WTC11 (cell line): ENCODE results near the gene OSBP2. TPM values are rescaled to one million over a fixed set of nuclear protein-coding genes. Genes with fewer than 3 reads are reported as not detected.

Experiments used
- ATAC-seq: fragments of 200-7000 bp; cut with Tn5 transposase; 2 replicates; pipeline ENCODE4 v1.10.0; 2021; ENCODE audit warnings: mild to moderate bottlenecking, moderate library complexity
- CTCF ChIA-PET: fragments of 300-600 bp; sonication (Branson Sonifier 250); formaldehyde crosslinking; loops from one replicate; lab custom pipeline; 2021; ENCODE audit warnings: antibody characterized with exemption; lab: Charles Lee
- POLR2A ChIA-PET: fragments of 350-600 bp; sonication (Branson Sonifier 250); formaldehyde crosslinking; loops from one replicate; lab custom pipeline; 2021; ENCODE audit warnings: antibody characterized with exemption; lab: Charles Lee
- DNase-seq: peaks from one replicate; pipeline ENCODE4 v3.0.0; 2021; ENCODE audit warnings: low spot score
- H3K27ac Mint-ChIP-seq: 2 replicates; pipeline ENCODE4 v1.8.0; 2021; ENCODE audit warnings: mixed read lengths
- H3K27me3 Mint-ChIP-seq: 2 replicates; pipeline ENCODE4 v1.8.0; 2021; ENCODE audit warnings: low read depth, mild to moderate bottlenecking, moderate library complexity, mixed read lengths
- H3K36me3 Mint-ChIP-seq: 2 replicates; pipeline ENCODE4 v1.8.0; 2021; ENCODE audit warnings: mixed read lengths
- H3K4me1 Mint-ChIP-seq: 2 replicates; pipeline ENCODE4 v1.8.0; 2022; ENCODE audit warnings: mixed read lengths
- H3K4me3 Mint-ChIP-seq: 2 replicates; pipeline ENCODE4 v1.8.0; 2021; ENCODE audit warnings: mild to moderate bottlenecking, moderate library complexity, mixed read lengths
- H3K9me3 Mint-ChIP-seq: 2 replicates; pipeline ENCODE4 v1.8.0; 2021; ENCODE audit warnings: mixed read lengths
- ATF6 ChIP-seq: sonication (generic); formaldehyde crosslinking; IDR thresholded peaks from 2 replicates; pipeline ENCODE4 v1.8.1; 2023; ENCODE audit warnings: mild to moderate bottlenecking, missing genetic modification reagents
- CDX4 ChIP-seq: fragments of 250-450 bp; sonication (Bioruptor Pico); IDR thresholded peaks from 2 replicates; pipeline ENCODE4 v1.9.0; 2021; ENCODE audit warnings: moderate library complexity, mild to moderate bottlenecking, inconsistent platforms, borderline replicate concordance
- E2F4 ChIP-seq: sonication (generic); formaldehyde crosslinking; IDR thresholded peaks from 2 replicates; pipeline ENCODE4 v1.8.1; 2022; ENCODE audit warnings: low read depth, mild to moderate bottlenecking, moderate library complexity, missing genetic modification reagents, borderline replicate concordance
- EMX1 ChIP-seq: fragments of 250-450 bp; sonication (Bioruptor Pico); IDR thresholded peaks from 2 replicates; pipeline ENCODE4 v1.8.0; 2021; ENCODE audit warnings: mild to moderate bottlenecking
- FOXJ3 ChIP-seq: sonication (generic); formaldehyde crosslinking; IDR thresholded peaks from 2 replicates; pipeline ENCODE4 v1.9.0; 2021; ENCODE audit warnings: missing genetic modification reagents, mild to moderate bottlenecking, borderline replicate concordance
- FOXP4 ChIP-seq: sonication (generic); formaldehyde crosslinking; IDR thresholded peaks from 2 replicates; pipeline ENCODE4 v1.8.0; 2022; ENCODE audit warnings: mild to moderate bottlenecking, missing genetic modification reagents
- GTF2I ChIP-seq: fragments of 250-450 bp; sonication (Bioruptor Pico); conservative IDR thresholded peaks from 2 replicates; pipeline ENCODE4 v1.4.0; 2021; ENCODE audit warnings: mild to moderate bottlenecking
- IRF2 ChIP-seq: sonication (generic); formaldehyde crosslinking; IDR thresholded peaks from 2 replicates; pipeline ENCODE4 v1.8.0; 2022; ENCODE audit warnings: low read depth, missing genetic modification reagents, borderline replicate concordance
- JAZF1 ChIP-seq: fragments of 250-450 bp; sonication (Bioruptor Pico); IDR thresholded peaks from 2 replicates; pipeline ENCODE4 v1.9.0; 2021; ENCODE audit warnings: moderate library complexity, mild to moderate bottlenecking, inconsistent platforms
- NFYB ChIP-seq: sonication (generic); formaldehyde crosslinking; conservative IDR thresholded peaks from 2 replicates; pipeline ENCODE4 v1.8.0; 2022; ENCODE audit warnings: low read depth, missing genetic modification reagents
- NR2C2 ChIP-seq: sonication (generic); formaldehyde crosslinking; IDR thresholded peaks from 2 replicates; pipeline ENCODE4 v1.8.0; 2022; ENCODE audit warnings: mild to moderate bottlenecking, missing genetic modification reagents
- SMAD4 ChIP-seq: sonication (generic); formaldehyde crosslinking; IDR thresholded peaks from 2 replicates; pipeline ENCODE4 v1.8.0; 2022; ENCODE audit warnings: mild to moderate bottlenecking, missing genetic modification reagents
- ZMAT4 ChIP-seq: fragments of 250-450 bp; sonication (Bioruptor Pico); IDR thresholded peaks from 2 replicates; pipeline ENCODE4 v1.9.0; 2021; ENCODE audit warnings: mild to moderate bottlenecking
- ZNF232 ChIP-seq: sonication (generic); formaldehyde crosslinking; IDR thresholded peaks from 2 replicates; pipeline ENCODE4 v1.8.0; 2022; ENCODE audit warnings: mild to moderate bottlenecking, missing genetic modification reagents
- ZNF317 ChIP-seq: sonication (generic); formaldehyde crosslinking; IDR thresholded peaks from 2 replicates; pipeline ENCODE4 v1.8.1; 2023; ENCODE audit warnings: low read depth, mild to moderate bottlenecking, moderate library complexity, missing genetic modification reagents, borderline replicate concordance
- ZNF671 ChIP-seq: fragments of 250-450 bp; sonication (Bioruptor Pico); IDR thresholded peaks from 2 replicates; pipeline ENCODE4 v1.8.0; 2021; ENCODE audit warnings: mild to moderate bottlenecking
- ZSCAN18 ChIP-seq: fragments of 250-450 bp; sonication (Bioruptor Pico); IDR thresholded peaks from 2 replicates; pipeline ENCODE4 v2.1.2; 2022; ENCODE audit warnings: mild to moderate bottlenecking, moderate library complexity
- total RNA-seq: library from RNA; stranded (reverse); gene quantifications from 3 replicates; pipeline ENCODE4 v1.2.3, GENCODE V29; 2021
- TF ChIP-seq, protein P1 (sequence below): fragments of 200-600 bp; IDR thresholded peaks from 2 replicates; pipeline ENCODE4 v1.8.0; 2022; ENCODE audit warnings: antibody characterized with exemption

Gene OSBP2
- total RNA-seq, 1 experiment from 2014 or later: 4.1 TPM

DNA sequence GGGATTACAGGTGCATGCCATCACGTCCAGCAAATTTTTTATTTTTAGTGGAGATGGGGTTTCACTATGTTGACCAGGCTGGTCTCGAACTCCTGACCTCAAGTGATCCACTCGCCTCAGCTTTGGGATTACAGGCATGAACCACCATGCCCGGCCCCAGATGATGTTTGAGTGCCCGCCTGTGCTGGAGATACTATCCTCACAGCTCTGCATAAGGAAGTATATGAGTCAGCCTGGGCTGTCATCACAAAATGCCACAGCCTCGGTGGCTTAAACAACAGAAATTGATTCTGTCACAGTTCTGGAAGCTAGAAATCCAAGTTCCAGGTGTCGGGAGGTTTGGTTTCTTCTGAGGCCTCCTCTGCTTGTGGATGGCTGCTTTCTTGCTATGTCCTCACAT is 119.3 kb downstream of the OSBP2 start:
- CTCF ChIA-PET: interaction anchor here (0.5 to 1.1 kb wide), 3 partner anchors 77 to 390 kb away, joined by 3 read pairs; no protein-coding TSS in a partner anchor

More for the DNA sequence above, 119.3 kb downstream of the OSBP2 start:
- Mint-ChIP-seq H3K4me1 (no peaks in the 10 kb centered on the region), H3K36me3 (no peaks in the 10 kb centered on the region), H3K9me3 (0 out of 2 replicates have a peak, but pooled peaks cover 6% of the 10 kb centered on the region), H3K27ac (no peak overlapping the region), H3K4me3 (no peak overlapping the region)
- no peak for ATAC-seq
- DNase-seq: no peak
- TF ChIP-seq EMX1 (CRISPR knock-in tag) (no peak), ZNF317 (CRISPR knock-in tag) (no peak), ZMAT4 (CRISPR knock-in tag) (no peak), FOXP4 (CRISPR knock-in tag) (no peak), E2F4 (no peak), ZNF671 (CRISPR knock-in tag) (no peak), ZNF232 (CRISPR knock-in tag) (no peak), JAZF1 (CRISPR knock-in tag) (no peak), ATF6 (no peak), SMAD4 (CRISPR knock-in tag) (no peak), CDX4 (no peak), FOXJ3 (CRISPR knock-in tag) (no peak), ZSCAN18 (no peak), NFYB (CRISPR knock-in tag) (no peak), GTF2I (CRISPR knock-in tag) (no peak), NR2C2 (no peak), IRF2 (CRISPR knock-in tag) (no peak)
- TF ChIP-seq, protein P1, sequence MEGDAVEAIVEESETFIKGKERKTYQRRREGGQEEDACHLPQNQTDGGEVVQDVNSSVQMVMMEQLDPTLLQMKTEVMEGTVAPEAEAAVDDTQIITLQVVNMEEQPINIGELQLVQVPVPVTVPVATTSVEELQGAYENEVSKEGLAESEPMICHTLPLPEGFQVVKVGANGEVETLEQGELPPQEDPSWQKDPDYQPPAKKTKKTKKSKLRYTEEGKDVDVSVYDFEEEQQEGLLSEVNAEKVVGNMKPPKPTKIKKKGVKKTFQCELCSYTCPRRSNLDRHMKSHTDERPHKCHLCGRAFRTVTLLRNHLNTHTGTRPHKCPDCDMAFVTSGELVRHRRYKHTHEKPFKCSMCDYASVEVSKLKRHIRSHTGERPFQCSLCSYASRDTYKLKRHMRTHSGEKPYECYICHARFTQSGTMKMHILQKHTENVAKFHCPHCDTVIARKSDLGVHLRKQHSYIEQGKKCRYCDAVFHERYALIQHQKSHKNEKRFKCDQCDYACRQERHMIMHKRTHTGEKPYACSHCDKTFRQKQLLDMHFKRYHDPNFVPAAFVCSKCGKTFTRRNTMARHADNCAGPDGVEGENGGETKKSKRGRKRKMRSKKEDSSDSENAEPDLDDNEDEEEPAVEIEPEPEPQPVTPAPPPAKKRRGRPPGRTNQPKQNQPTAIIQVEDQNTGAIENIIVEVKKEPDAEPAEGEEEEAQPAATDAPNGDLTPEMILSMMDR: no peak
- TF ChIP-seq, all 79 proteins: peak for 0
- POLR2A ChIA-PET: interaction anchor here (1.0 kb wide), 1 partner anchor 9 kb away, joined by 3 read pairs; no protein-coding TSS in a partner anchor
- no peaks in the 10 kb centered on the region for H3K27me3 Mint-ChIP-seq
